RPMI8226 (cell line): ENCODE measurements around the gene REV3L.
"Not testable (repeated sequence)": the region's sequence is repeated elsewhere in the genome, so short reads cannot be mapped to it uniquely, and the experiment has no call there.

Experiments used
- DNase-seq: peaks from one replicate; pipeline ENCODE4 v3.0.0-alpha.2; 2015

REV3L gene, protein sequence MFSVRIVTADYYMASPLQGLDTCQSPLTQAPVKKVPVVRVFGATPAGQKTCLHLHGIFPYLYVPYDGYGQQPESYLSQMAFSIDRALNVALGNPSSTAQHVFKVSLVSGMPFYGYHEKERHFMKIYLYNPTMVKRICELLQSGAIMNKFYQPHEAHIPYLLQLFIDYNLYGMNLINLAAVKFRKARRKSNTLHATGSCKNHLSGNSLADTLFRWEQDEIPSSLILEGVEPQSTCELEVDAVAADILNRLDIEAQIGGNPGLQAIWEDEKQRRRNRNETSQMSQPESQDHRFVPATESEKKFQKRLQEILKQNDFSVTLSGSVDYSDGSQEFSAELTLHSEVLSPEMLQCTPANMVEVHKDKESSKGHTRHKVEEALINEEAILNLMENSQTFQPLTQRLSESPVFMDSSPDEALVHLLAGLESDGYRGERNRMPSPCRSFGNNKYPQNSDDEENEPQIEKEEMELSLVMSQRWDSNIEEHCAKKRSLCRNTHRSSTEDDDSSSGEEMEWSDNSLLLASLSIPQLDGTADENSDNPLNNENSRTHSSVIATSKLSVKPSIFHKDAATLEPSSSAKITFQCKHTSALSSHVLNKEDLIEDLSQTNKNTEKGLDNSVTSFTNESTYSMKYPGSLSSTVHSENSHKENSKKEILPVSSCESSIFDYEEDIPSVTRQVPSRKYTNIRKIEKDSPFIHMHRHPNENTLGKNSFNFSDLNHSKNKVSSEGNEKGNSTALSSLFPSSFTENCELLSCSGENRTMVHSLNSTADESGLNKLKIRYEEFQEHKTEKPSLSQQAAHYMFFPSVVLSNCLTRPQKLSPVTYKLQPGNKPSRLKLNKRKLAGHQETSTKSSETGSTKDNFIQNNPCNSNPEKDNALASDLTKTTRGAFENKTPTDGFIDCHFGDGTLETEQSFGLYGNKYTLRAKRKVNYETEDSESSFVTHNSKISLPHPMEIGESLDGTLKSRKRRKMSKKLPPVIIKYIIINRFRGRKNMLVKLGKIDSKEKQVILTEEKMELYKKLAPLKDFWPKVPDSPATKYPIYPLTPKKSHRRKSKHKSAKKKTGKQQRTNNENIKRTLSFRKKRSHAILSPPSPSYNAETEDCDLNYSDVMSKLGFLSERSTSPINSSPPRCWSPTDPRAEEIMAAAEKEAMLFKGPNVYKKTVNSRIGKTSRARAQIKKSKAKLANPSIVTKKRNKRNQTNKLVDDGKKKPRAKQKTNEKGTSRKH (N-terminal part only)

DNA sequence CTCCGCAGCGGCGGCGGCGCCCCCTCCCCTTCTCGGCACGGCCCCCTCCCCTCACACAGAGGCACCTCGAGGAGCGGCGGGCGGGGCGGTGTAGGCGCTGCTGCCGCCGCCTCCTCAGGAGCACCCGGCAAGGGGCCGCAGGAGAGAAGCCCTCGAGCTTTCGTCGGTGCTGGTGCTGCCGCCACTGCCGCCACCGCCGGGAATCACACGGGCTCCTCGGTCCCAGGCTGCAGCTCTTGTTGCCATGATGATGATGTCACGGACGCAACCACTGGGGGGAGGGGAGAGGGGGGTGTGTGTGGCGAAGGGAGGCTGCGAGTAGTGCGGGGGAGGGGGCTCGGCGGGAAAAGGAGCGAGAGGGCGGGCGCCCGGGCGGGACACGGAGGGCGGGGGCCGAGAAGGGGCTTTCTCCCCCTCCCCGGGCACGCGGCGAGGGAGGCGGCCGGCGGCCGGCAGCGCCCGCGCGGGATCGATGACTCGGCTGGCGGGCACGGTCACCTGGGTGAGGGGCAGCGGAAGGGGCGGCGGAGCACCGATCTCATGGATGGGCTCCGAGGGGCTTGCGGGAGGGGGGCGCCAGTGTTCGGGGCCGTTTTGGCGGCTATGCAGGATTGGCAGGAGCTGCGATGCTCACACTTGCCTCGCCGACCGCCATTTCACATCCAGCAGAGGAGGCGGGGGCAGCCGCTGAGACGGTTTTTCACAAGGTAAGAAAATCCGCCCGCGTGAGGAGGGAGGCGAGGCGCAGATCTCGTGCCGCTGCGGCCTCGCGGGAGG lies at the start of gene REV3L:
TSS of gene REV3L (minus strand) at position 260 of the 777 bp plus-strand sequence. CDS start 330 bp downstream, outside the sequence.
- DNase-seq, result peak; percentile 85

DNA sequence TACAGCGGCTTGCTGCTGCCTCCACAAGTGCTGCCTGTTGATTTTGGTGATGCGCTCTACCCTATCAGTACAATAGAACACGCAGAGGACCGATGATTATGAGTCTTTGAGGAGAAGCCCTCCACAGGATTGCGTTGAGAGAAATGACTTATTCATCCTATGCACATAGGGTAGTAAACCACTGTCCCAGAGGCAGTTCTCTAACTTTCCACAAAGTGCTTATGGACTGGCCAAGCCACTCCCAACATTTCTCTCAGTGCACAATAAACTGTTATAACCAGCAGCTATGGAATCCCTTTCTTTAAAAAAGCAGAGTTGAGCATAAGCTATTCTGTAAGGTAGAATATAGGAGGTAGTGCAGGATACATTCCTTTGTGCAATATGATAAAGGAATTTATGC lies 48.2 kb upstream of the REV3L start:
- no peak for DNase-seq

DNA sequence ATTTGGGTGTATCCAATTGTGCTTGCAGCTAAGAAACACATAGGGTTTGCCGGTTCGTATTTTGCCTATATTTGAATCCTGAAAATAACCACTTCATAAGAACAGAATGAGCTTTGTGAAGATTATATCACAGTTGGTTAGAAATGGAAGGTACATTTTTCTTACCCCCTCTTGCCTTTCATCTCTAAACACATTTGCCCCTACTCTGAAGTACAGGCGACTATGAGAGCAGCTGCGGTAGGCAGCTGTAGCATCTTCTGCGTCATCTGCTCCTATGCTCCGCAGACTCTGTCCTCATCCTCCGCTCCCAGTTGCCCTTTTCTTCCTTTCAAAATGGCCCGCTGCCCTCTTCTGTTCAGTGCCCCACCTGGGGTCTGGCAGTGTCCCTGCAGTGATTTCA lies 47.6 kb upstream of the REV3L start:
- no peak for DNase-seq

DNA sequence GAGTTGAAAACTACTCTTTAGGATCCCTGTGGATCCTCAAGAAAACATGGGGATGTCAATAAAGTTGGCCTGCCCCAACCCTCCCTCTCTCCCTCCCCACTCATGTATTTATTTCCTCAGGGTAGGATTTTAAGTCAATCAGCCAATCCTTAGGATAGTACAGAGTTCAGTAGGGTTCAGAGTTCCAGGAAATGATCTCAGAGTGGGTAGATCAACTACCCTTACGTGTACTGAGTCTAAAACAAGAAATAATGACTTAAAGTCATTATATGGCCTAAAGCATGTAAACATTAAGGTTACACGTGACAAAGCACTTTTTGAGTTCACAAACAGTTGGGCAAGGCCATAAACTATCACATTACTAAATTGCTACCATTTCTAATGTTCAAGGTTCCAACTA lies 47.2 kb upstream of the REV3L start:
- no peak for DNase-seq

DNA sequence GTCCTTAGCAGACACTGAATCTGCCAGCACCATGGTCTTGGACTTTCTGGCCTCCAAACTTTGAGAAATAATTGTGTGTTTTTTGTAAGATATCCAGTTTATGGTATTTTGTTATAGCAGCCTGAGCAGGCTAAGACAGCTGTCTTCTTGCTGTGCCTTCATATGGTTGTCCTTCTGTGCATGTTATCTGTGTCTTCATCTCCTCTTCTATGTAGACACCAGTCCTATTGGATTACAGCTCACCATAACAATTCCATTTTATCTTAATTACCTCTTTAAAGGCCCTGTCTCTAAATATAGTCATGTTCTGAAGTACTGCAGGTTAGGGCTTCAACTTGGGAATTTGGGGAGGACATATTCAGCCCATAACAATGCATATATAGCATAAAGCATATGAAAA lies 44.3 kb upstream of the REV3L start:
- no peak for DNase-seq

DNA sequence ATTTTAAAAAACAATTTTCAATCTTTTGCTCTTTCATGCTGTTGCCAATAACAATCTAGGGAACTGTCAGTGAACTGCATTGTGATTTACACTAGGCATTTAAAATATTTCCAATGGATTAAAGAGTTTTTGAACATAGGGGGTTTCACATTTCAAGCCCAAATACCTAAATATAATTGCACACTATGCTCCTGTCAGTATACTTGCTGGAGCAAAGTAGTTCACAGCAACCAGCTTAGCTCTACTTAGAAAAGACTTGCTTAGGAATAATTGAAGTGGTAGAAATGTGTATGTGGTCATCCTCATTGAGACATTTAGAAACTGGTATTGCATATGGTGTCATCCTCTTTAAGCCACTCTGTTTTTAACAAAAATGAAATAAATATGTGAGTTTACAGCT lies 41.7 kb upstream of the REV3L start:
- DNase-seq, result no peak

DNA sequence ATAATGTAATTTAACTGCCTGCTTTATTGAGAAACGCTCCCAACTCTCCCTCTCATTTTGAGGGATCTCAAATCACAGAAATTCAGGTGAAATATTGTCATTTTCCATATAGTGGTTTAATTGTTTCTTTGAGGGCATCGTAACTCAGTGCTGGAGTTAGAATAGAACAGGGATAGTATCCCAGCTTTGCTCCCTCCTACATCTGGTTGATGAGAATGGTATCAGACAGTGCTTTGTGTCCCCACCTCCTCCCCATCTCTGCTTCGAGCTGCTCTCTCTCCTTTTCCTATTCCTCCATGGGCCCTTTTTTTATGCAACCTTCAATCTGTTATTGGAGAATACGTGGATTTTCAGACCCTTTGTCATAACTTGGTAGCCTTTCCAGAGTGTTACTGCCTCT lies 41.2 kb upstream of the REV3L start:
- DNase-seq, result no peak

DNA sequence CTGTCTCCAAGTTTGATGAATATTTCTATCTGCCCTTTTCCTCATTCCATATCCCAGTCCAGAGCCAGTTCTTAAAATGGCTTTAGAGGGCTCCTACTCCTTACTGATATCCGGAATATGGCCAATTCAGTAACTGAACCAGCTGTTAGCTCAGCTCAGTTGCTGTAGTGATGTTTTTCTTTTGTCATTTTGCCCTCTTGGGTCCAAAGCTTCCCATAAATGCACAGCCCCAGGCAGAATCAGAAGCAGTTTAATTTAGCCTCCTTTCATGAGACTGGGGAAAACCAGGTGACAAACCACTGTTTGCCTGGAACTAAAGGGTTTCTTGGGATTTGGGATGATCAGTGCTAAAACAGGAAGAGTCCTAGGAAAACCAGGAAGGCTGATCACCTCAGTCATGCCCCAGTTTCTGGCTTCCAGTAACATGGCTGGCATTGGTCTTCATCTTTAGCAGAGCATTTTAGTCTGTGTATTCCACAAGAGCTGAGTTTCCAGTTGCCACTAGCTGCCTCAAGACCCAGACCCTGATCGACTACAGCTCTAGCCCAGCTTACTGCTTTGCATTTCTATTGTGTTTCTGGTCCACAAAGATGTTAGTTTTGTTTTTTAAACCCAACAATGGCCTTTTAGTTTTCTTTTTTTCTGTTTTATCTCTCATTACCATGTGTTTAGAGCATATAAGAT lies 40.6 kb upstream of the REV3L start:
- no peak for DNase-seq

DNA sequence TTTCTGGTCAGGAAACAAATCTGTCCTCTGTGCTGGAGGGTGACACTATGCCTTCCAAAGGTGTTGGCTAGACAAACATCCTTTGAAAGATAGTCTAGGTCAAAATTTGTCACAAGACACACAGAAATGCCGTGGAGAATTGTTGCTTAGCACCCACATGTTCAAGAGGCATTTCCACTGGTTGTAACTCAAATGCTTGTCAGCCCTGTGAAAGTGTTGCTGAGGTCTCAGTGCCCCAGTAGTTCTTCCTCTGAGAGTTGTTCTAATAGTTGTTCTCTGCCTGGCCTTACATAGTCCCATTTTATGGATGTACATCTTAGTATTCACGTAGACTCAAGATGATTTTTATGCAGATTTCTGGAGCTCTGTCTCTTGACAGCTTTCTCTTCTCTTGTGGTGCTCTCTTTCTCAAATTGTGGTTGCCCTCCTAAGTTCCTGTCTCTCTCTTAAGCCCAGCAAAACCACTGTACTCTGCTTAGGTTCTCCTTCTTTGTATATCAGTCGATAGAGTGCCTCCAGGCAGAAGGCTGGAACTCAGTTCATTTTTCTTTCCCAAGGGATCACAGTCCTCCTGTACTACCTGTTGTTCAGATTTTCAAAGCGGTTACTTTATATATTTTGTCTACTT lies 39.5 kb upstream of the REV3L start:
- DNase-seq, result no peak

DNA sequence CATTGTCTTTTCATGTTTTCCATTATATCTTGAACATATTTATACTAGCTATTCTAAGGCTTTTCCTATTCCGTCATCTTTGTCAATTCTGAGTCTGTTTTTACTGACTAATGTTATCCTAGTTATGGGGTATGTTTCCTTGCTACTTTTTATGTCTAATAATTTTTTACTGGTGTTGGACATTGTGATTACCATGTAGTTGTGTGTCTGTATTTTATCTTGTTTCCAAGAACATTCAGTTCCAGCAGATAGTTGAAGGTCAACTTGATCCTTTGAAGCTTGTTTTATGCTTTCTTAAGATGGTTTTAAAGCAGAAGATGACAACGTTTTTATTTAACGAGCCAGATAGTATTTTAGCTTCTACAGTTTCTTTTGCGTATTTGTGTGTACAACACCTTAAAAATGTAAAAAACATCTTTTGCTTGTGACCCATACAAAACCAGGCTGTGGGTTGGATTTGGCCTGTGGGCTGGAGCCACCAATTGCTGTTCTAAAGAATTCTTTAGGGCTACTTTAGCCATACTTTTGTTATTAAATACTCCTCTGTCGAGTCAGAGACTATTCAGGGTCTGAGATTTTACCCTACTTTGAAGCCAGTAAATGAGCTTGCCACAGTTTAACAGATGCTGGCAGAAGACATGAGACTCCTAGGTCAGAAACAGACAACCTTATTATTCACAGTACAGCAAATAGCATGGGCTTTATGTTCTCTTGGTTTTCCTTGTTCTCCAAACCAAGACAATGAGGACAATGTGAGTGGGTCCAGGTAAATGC lies 38.7 kb upstream of the REV3L start:
- DNase-seq, result no peak

DNA sequence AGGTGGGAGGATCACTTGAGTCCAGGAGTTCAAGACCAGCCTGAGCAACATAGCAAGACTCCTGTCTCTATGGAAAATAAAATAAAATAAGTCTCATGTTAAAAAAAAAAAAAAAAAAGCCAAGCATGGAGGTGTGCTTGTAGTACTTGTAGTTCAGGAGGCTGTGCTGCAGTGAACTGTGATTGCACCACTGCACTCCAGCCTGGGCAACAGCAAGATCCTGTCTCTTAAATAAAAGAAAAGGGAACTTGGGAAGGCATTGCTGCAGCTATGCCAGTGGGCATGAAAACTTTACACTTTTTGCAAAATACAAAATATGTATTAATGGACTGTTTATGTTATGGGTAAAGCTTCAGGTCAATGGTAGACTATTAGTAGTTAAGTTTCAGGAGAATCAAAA lies 37.5 kb upstream of the REV3L start:
- DNase-seq, result no peak

DNA sequence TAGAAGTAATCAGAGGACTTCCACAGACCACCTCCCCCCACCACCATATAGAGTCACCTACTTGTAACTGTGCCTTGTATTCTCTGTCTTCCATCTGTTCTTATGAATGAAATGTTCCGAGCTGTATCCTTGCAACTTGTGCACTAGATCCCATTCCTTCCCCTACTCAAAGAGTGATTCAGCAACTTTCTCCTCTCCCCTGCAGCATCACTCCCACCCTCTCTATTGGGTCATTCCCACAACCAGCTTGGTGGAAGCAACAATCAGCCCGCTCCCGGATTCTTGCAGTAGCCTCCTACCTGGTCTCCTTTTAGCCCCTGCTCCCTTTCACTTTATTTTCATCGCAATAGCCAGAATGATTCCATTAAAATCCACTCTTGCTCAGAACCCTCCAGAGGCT lies 34.9 kb upstream of the REV3L start:
- DNase-seq, result no peak

DNA sequence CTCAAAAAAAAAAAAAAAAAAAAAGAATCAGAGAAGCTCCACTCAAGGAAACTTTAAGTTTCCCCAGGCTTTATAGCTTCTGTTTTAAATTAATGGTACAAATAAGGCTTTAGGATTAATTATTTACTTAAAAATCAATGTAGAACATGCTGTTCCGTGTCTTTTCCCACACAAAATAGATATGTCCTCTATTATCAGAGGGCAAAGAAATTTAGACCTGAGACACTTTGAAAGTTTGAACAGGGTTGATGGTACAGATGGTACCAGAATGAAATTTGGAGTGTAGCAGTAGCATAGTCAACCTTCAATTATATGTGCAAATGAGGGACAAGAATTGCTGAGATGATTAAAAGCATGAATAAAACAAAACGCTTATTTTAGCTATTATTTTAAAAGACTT lies 32.2 kb upstream of the REV3L start:
- DNase-seq, result no peak

DNA sequence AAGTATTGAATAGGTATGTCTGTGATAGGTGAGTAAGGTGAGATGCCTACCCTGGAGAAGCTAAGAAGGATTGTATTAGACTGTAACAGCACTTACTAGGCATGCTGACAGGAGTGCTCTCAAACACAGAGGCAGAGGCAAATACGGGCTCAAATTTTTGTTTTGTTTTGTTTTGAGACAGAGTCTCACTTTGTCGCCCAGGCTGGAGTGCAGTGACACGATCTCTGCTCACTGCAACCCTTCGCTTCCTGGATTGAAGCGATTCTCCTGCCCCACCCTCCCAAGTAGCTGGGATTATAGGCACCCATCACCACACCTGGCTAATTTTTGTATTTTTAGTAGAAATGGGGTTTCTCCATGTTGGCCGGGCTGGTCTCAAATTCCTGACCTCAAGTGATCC lies 31.5 kb upstream of the REV3L start:
- DNase-seq, result not testable (repeated sequence)

DNA sequence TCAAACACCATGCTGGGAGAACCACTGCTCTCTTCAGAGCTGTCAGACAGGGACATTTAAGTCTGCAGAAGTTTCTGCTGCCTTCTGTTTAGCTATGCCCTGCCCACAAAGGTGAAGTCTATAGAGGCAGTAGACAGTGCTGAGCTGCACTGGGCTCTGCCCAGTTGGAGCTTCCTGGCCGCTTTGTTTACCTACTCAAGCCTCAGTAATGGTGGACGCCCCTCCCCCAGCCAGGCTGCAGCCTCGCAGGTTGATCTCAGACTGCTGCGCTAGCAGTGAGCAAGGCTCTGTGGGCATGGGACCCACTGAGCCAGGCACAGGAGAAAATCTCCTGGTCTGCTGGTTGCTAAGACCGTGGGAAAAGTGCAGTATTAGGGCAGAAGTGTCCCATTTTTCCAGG lies 24.2 kb upstream of the REV3L start:
- not testable (repeated sequence) for DNase-seq

DNA sequence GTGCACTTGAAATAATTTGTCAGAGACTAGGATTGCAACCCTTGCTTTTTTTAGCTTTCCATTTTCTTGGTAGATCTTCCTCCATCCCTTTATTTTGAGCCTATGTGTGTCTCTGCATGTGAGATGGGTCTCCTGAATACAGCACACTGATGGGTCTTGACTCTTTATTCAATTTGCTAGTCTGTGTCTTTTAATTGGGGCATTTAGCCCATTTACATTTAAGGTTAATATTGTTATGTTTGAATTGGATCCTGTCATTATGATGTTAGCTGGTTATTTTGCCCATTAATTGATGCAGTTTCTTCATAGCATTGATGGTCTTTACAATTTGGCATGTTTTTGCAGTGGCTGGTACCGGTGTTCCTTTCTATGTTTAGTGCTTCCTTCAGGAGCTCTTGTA lies 22.5 kb upstream of the REV3L start:
- not testable (repeated sequence) for DNase-seq

DNA sequence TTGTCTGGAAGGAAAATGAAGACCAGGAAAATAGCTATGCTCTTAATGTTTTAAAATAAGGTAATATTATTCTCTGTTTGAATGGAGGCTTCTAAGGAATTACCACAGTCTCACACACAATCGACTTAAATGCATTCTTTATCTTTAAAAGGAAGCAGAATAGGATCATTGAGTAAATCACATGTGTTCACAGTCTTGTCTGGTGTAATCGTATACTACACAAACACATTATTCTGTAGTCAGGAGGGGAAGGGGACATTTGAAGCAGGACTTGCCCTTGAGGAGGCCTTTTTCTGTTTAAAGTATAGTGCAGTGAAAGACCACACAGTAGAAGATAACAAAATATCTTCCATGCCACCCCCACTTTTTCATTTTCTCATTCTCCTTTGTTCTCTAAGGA lies 20.6 kb upstream of the REV3L start:
- DNase-seq, result no peak

DNA sequence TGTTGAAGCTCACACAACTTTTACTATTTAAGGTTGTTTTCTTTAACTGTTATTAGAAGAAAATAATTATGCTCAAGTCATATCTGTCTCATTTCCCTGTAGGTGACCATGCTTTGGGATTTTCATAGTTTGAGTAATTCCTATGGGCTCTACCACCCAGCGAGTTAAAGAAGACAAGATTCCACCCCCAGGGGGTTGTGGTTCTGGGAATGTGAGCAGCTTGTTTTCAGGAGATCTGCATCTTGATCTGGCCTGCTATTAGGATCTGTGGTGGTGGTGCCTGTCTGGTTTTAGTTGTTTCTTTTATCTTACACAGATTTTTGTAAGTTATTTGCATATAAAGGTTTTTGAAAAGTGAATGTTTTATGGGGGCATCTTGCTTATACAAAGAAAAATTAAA lies 20.2 kb upstream of the REV3L start:
- no peak for DNase-seq

DNA sequence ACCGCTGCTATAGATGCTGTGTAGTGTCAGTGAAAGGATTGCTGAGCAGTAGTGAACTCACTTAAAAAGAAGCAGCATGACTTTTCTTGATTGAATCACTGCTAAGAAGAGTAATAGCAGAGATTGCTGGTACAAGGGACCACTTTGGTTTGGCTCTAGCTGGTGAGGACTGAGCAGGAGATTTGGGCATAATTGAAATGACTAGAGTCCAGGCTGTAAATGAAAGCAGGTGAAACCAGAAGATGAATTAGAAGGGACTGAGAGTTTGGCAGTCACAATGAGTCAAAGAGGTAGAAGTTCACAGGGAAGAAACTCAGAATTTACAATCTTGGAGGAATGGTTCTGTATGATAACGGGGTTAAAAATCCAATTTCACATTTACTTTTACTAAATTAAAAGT lies 19.1 kb upstream of the REV3L start:
- DNase-seq, result no peak

DNA sequence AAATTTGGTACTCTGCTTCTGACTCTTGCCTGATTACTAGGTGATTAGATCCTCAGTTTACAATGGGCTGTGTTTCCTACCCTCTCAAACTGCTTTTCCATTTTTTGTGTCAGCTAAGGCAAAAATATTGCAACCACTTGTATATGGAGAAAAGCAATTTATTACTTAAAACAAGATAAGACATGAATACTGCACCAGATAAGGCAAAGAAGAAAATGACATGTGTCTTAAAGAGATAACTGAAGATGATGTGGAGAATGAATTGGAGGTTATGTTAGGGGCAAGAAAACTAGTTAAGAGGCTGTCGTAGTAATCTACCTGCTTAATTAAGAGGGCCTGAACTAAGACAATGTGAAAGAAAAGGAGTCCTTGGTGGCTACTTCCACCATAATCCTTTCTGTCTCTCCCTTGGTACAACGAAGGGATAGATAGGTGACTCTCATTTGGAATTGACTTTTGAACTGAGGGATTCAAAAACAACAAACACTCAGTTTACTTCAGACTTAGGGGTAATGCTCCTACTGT lies 16.3 kb upstream of the REV3L start:
- no peak for DNase-seq
